ENCODE measurements around the gene TRIM41. TPM values are rescaled to one million over a fixed set of nuclear protein-coding genes. Genes with fewer than 3 reads are reported as not detected.

TRIM41 gene
- total RNA-seq, 1 donor from 2014 or later: 28.8 TPM

DNA sequence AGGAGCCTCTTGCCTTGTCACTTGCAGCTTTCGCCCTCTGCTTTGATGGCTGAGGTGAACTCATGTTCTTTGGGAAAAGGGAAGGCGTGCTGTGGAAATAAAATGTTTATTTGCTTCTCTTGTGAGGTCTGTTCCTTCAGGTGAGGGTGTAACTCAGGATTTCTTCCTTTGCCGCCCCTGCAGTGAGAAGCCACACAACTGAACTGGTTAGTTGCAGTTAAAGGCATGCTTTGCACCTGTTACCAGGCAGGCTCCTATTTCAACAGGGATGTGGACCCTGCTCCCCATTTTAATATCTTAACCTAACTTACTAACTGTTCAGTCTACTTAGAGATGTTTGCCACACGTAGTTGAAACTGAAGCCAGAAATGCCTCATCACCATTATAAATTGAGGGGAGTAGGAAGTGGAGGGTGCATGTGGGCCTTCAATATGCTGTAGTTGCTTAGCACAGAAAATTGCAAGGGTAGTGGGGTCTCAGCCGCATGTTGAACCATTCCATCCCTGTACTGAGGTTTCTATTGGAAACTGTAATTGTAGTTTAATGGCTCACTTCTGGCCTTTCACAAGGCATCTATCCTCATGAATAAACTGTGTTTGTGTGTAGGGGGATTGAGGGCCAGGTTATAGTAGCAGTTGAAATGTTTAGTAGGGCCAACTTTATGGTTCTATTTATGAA, 12.7 kb downstream of the TRIM41 start:
- TF ChIP-seq, protein P1, sequence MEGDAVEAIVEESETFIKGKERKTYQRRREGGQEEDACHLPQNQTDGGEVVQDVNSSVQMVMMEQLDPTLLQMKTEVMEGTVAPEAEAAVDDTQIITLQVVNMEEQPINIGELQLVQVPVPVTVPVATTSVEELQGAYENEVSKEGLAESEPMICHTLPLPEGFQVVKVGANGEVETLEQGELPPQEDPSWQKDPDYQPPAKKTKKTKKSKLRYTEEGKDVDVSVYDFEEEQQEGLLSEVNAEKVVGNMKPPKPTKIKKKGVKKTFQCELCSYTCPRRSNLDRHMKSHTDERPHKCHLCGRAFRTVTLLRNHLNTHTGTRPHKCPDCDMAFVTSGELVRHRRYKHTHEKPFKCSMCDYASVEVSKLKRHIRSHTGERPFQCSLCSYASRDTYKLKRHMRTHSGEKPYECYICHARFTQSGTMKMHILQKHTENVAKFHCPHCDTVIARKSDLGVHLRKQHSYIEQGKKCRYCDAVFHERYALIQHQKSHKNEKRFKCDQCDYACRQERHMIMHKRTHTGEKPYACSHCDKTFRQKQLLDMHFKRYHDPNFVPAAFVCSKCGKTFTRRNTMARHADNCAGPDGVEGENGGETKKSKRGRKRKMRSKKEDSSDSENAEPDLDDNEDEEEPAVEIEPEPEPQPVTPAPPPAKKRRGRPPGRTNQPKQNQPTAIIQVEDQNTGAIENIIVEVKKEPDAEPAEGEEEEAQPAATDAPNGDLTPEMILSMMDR (IDR thresholded peaks at IDR 0.05; ENCODE audit: partially characterized antibody, unreplicated experiment): no peak
- peaks cover 5% of the 10 kb centered on the region for H3K36me3 Mint-ChIP-seq (ENCODE audit: unreplicated experiment)
- H3K9me3 Mint-ChIP-seq (ENCODE audit: unreplicated experiment): peaks cover 9% of the 10 kb centered on the region
- no peak for DNase-seq
- peaks cover 3% of the 10 kb centered on the region for H3K27me3 Mint-ChIP-seq (ENCODE audit: unreplicated experiment)
- H3K27ac Mint-ChIP-seq (ENCODE audit: unreplicated experiment): peak overlapping the region; percentile 43
- H3K4me3 Mint-ChIP-seq (ENCODE audit: unreplicated experiment): no peak overlapping the region
- H3K4me1 Mint-ChIP-seq (ENCODE audit: low read depth, unreplicated experiment): no peaks in the 10 kb centered on the region

DNA sequence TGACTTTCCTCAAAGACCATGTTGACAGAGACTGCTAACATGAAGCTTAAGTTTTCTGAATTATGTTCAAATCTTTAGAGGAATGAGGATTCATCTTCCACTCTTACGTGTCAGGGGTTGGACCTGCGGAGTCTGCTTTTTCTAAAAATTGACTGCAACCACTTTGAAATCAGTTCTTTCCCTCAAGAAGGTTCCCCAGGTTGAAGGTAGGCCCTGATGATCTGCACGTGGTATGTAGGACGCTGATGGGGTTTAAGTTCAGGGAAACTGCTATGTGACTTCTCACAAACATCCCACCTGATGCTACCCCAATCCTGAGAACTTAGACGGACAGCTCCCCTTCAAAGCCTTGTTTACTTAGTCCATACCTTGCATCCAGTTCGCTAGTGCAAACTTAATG, 13.4 kb downstream of the TRIM41 start:
- no peak for DNase-seq
- H3K4me1 Mint-ChIP-seq (ENCODE audit: low read depth, unreplicated experiment): peaks cover 1% of the 10 kb centered on the region
- peaks cover 3% of the 10 kb centered on the region for H3K27me3 Mint-ChIP-seq (ENCODE audit: unreplicated experiment)
- peaks cover 9% of the 10 kb centered on the region for H3K9me3 Mint-ChIP-seq (ENCODE audit: unreplicated experiment)
- TF ChIP-seq, protein P1 (IDR thresholded peaks at IDR 0.05; ENCODE audit: partially characterized antibody, unreplicated experiment): no peak
- H3K27ac Mint-ChIP-seq (ENCODE audit: unreplicated experiment): no peak overlapping the region
- no peak overlapping the region for H3K4me3 Mint-ChIP-seq (ENCODE audit: unreplicated experiment)
- peaks cover 5% of the 10 kb centered on the region for H3K36me3 Mint-ChIP-seq (ENCODE audit: unreplicated experiment)

GRCh38 chr5:181236954-181237641, 14.0 kb downstream of the TRIM41 start:
- Mint-ChIP-seq H3K36me3 (ENCODE audit: unreplicated experiment) (peaks cover 3% of the 10 kb centered on the region), H3K4me3 (ENCODE audit: unreplicated experiment) (no peak overlapping the region), H3K27ac (ENCODE audit: unreplicated experiment) (peak overlapping the region; percentile 43), H3K27me3 (ENCODE audit: unreplicated experiment) (peaks cover 3% of the 10 kb centered on the region), H3K4me1 (ENCODE audit: low read depth, unreplicated experiment) (peaks cover 7% of the 10 kb centered on the region), H3K9me3 (ENCODE audit: unreplicated experiment) (peaks cover 9% of the 10 kb centered on the region)
- DNase-seq: no peak
- TF ChIP-seq, protein P1 (IDR thresholded peaks at IDR 0.05; ENCODE audit: partially characterized antibody, unreplicated experiment): no peak

GRCh38 chr5:181237729-181238385, 14.8 kb downstream of the TRIM41 start:
- no peak for DNase-seq
- TF ChIP-seq, protein P1 (IDR thresholded peaks at IDR 0.05; ENCODE audit: partially characterized antibody, unreplicated experiment): no peak
- Mint-ChIP-seq H3K4me1 (ENCODE audit: low read depth, unreplicated experiment) (peaks cover 8% of the 10 kb centered on the region), H3K4me3 (ENCODE audit: unreplicated experiment) (no peak overlapping the region), H3K27me3 (ENCODE audit: unreplicated experiment) (peaks cover 5% of the 10 kb centered on the region), H3K27ac (ENCODE audit: unreplicated experiment) (no peak overlapping the region), H3K36me3 (ENCODE audit: unreplicated experiment) (no peaks in the 10 kb centered on the region), H3K9me3 (ENCODE audit: unreplicated experiment) (peaks cover 14% of the 10 kb centered on the region)
